DND-41 (cell line): ENCODE measurements around the gene NPPB.

Source experiments
- ATAC-seq: fragments of 200-7000 bp; cut with Tn5 transposase; 3 replicates; pipeline ENCODE4 v1.9.1; 2021; ENCODE audit warnings: low read depth; ENCODE audit not compliant: insufficient read depth
- DNase-seq: peaks from one replicate; pipeline ENCODE4 v3.0.0-alpha.2; 2020
- H2AFZ ChIP-seq: 2 replicates; pipeline ENCODE4 v1.6.0; 2012; ENCODE audit warnings: low read depth, low read length
- H3K27ac ChIP-seq: 2 replicates; pipeline ENCODE4 v1.5.1; 2012; ENCODE audit warnings: low read length, inconsistent platforms
- H3K27me3 ChIP-seq: fragments of 200-600 bp; sonication (generic); 2 replicates; pipeline ENCODE4 v1.6.0; 2012; ENCODE audit warnings: low read length, mild to moderate bottlenecking, inconsistent platforms; ENCODE audit not compliant: insufficient read depth, poor library complexity
- H3K36me3 ChIP-seq: 2 replicates; pipeline ENCODE4 v1.5.1; 2012; ENCODE audit warnings: low read length, inconsistent platforms; ENCODE audit not compliant: insufficient read depth
- H3K4me1 ChIP-seq: 2 replicates; pipeline ENCODE4 v1.5.1; 2012; ENCODE audit warnings: mild to moderate bottlenecking, low read length; ENCODE audit not compliant: insufficient read depth
- H3K4me2 ChIP-seq: 2 replicates; pipeline ENCODE4 v1.6.0; 2012; ENCODE audit warnings: mild to moderate bottlenecking, moderate library complexity, low read length, inconsistent platforms; ENCODE audit not compliant: insufficient read depth
- H3K4me3 ChIP-seq, 2 experiments: fragments of 200-600 bp in 1 of 2; shearing (Covaris generic) in 1 of 2; 2 replicates each; pipeline ENCODE4 v1.5.1; 2012 to 2016; ENCODE audit warnings: inconsistent platforms in 2 of 2, low read length in 2 of 2, mild to moderate bottlenecking in 2 of 2, low read depth in 1 of 2, moderate library complexity in 1 of 2
- H3K79me2 ChIP-seq: 2 replicates; pipeline ENCODE4 v1.6.0; 2012; ENCODE audit warnings: low read length, inconsistent platforms; ENCODE audit not compliant: insufficient read depth
- H3K9ac ChIP-seq: 2 replicates; pipeline ENCODE4 v1.6.0; 2012; ENCODE audit warnings: low read depth, mild to moderate bottlenecking, inconsistent platforms, low read length, moderate library complexity
- H3K9me3 ChIP-seq: 2 replicates; pipeline ENCODE4 v1.5.1; 2012; ENCODE audit warnings: low read length, moderate library complexity, mild to moderate bottlenecking, inconsistent platforms; ENCODE audit not compliant: insufficient read depth, severe bottlenecking
- H4K20me1 ChIP-seq: 2 replicates; pipeline ENCODE4 v1.6.0; 2012; ENCODE audit warnings: low read length; ENCODE audit not compliant: insufficient read depth
- CTCF ChIP-seq: IDR thresholded peaks from 2 replicates; pipeline ENCODE4 v1.5.1; 2012; ENCODE audit warnings: borderline replicate concordance, low read length, moderate library complexity, mild to moderate bottlenecking; ENCODE audit not compliant: poor library complexity, severe bottlenecking; ENCODE audit errors: extremely low read depth
- EZH2 ChIP-seq: IDR thresholded peaks from 3 replicates; pipeline ENCODE4 v1.6.1; 2012; ENCODE audit warnings: borderline replicate concordance, low read depth, mild to moderate bottlenecking, moderate library complexity, low read length, inconsistent platforms; ENCODE audit not compliant: severe bottlenecking

Gene NPPB

GRCh38 chr1:11879311-11880180 lies 20.8 kb upstream of the NPPB start:
- DNase-seq = no peak
- TF ChIP-seq CTCF (no peak), EZH2 (no peak)
- no peak overlapping the region for H3K9ac ChIP-seq
- H4K20me1 ChIP-seq = peaks cover 14% of the 10 kb centered on the region; the same call in 1 of the 2 replicates
- H3K4me3 ChIP-seq = no peak overlapping the region
- no peaks in the 10 kb centered on the region for H3K9me3 ChIP-seq
- H3K4me2 ChIP-seq = no peak overlapping the region
- H3K27ac ChIP-seq = no peak overlapping the region
- no peaks in the 10 kb centered on the region for H3K79me2 ChIP-seq
- H2AFZ ChIP-seq = no peak overlapping the region
- H3K27me3 ChIP-seq = peaks cover 6% of the 10 kb centered on the region
- H3K36me3 ChIP-seq = no peaks in the 10 kb centered on the region
- no peaks in the 10 kb centered on the region for H3K4me1 ChIP-seq
- ATAC-seq = no peak

- Histone ChIP-seq H3K4me1 (no peaks in the 10 kb centered on the region), H3K9ac (no peak overlapping the region), H3K79me2 (no peaks in the 10 kb centered on the region), H3K27me3 (peaks cover 6% of the 10 kb centered on the region), H3K4me3 (no peak overlapping the region), H3K9me3 (no peaks in the 10 kb centered on the region), H3K27ac (no peak overlapping the region), H3K36me3 (no peaks in the 10 kb centered on the region), H4K20me1 (peaks cover 14% of the 10 kb centered on the region; the same call in 1 of the 2 replicates), H3K4me2 (no peak overlapping the region), H2AFZ (no peak overlapping the region)
- ATAC-seq (no peak), DNase-seq (no peak)
- TF ChIP-seq CTCF = no peak
- TF ChIP-seq EZH2 = no peak
These were observed 20.1 kb upstream of the NPPB start for GRCh38 chr1:11878891-11879190.

GRCh38 chr1:11878081-11878890 lies 19.5 kb upstream of the NPPB start:
- no peak overlapping the region for H2AFZ ChIP-seq
- no peak for ATAC-seq
- no peaks in the 10 kb centered on the region for H3K79me2 ChIP-seq
- no peak overlapping the region for H3K4me2 ChIP-seq
- H3K9ac ChIP-seq = no peak overlapping the region
- H3K9me3 ChIP-seq = no peaks in the 10 kb centered on the region
- no peak overlapping the region for H3K27ac ChIP-seq
- peaks cover 6% of the 10 kb centered on the region for H3K27me3 ChIP-seq
- H3K36me3 ChIP-seq = no peaks in the 10 kb centered on the region
- no peak for DNase-seq
- TF ChIP-seq CTCF (no peak), EZH2 (no peak)
- H3K4me1 ChIP-seq = no peaks in the 10 kb centered on the region
- H3K4me3 ChIP-seq = no peak overlapping the region
- peaks cover 12% of the 10 kb centered on the region; the same call in 1 of the 2 replicates for H4K20me1 ChIP-seq
